NCI-H2227 (cell line): Measurements from ENCODE around the gene MED13L.

ENCODE experiments used
- DNase-seq: peaks from one replicate; lab custom pipeline; 2025; ENCODE audit not compliant: unreplicated experiment; lab: John Stamatoyannopoulos, UW

The MED13L gene

DNA sequence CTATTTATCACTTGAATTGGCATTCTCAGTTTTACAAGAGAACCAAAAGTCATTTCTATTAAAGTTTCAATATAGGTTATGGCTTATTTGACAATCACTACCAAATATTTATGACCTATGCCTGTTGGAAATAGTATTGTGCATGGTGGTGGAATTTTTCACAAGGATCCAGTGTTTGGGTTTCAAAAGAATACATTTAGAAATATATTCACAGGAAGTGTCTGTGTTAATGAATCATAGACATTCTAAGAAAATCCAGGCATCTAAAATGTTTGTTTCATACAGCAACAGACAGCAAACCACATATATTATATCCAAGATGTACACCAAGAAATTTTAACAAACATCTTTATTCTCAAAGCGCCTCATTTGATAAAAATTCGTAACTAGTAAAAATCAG is 92.7 kb downstream of the MED13L start:
- DNase-seq, result no peak

DNA sequence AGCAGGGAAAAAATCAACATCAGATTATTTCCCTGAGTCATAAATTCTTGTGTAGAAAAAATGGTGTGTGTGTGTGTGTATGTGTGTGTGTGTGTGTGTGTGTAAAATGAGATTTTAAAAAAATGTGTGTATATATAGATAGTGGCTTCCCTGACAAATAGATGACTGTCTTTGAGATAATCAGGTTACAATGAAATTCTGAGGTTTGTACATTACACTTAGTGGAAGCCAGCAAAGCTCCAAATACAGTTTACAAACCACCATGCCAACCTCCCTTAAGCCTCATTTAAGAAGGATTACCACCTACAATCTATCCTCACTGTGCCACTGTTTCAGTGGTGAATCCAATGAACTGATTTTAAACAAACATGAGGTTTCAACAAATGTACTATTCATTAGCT is 93.8 kb downstream of the MED13L start:
- no peak for DNase-seq

DNA sequence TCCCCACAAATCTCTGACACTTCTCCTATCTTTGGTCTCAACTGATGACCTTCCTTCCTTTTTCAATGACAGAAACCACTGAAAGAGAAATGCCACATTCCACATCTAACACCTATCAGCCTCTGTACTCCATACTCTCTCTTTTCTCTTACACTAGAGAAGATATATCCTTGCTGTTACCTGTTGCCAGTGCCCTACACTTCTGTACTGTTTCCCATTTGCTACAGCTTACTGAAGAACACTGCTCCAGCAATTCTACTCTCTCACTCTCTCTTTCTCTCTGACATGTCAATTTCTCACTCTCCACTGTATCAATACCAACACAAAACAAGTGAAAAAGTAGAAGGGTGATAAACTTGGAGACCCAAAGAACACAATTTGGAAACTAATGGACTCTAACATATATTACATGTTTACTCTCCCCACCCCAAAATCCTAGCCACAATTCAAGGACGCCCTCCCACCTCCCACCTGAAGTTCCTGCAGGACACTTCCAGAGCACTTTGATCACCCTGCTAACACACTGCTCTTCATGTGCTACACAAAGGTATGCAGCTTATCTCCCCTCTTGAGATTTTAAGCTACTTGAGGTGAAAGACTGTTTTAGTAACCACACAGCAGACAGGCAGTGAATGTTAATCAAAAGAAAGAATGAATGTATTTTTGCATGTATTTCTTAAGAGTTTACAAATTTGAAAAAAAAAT is 95.0 kb downstream of the MED13L start:
- DNase-seq, result no peak

DNA sequence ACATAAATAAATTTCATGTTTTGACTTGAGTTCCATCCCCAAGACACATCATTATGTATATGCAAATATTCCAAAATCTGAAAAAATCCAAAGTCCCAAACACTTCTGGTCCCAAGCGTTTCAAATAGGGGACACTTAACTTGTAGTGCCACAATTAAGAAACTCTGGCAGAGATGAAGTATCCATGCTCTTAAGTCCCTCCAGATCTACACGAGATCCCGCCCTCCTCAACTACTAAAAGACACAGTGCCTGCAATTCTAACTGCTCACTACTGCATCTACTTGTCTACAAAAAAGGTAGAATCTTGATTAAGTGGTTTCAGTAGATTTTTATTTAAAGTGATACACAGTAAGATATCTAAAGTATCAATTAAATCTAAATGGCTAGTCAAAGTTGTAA is 97.0 kb downstream of the MED13L start:
- DNase-seq, result no peak

DNA sequence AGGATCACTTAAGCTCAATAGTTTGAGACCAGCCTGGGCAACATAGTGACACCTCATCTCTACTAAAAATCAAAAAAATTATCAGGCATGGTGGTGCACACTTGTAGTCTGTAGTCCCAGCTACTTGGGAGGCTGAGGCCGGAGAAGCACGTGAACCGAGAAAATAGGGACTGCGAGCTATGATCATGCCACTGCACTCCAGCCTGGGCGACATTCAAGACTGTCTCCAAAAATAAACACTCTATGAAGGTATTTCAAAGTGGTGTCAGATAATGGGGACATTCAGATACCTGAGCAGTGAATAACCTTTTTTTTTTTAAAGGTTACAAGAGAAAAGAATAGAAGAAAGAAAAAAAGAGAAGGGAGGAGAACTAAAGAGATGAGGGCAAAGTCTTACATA is 98.1 kb downstream of the MED13L start:
- DNase-seq, result no peak

DNA sequence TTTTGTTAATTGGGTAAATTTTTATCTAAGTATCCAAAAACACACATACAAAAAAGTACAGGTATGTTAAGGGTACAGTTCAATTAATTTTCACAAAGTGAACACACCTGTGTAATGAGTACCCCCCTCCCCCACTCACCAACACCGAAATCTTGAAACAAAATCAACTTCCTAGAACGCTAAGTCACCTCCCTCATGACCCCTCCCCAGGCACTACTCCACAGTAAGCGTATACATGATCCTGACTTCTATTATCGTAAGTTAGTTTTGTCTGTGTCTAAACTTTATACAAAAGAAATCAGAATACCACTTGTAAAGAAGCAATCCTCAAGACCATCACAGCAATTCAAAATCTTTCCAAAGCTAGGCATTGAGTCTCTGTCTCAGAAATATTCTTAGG is 100.5 kb downstream of the MED13L start:
- no peak for DNase-seq

DNA sequence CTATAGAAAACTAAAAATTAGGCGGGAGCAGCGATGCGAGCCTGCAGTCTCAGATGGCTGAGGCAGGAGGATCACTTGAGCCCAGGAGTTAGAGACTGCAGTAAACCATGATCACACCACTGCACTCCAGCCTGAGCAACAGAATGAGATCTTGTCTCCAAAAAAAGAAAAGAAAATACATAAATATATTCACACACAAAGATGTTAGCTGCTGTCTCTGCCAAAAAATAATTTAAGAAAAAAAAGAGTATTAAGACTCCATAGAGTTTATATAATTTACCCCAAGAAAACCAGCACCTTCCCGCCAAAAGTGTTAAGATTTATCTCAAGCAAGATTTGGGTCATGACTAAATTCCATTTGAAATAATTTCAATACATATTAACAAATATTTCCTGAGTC is 102.6 kb downstream of the MED13L start:
- no peak for DNase-seq

DNA sequence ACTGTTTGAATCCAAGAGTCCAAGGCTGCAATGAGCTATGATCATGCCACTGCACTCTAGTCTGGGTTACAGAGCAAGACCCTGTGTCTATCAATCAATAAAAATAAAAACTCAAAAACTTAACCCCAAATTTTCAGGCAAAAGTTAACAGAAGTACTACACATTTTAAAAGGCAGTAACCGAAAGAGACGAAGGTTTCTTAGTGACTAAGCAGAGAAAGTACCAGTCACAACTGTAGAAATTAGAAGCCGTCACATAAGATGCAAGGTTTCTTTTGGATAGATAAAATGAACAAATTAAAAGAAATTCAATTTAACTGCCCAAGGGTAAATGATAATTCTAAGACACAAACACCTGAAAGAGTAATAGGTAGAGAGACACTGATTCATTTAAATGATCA is 103.5 kb downstream of the MED13L start:
- DNase-seq, result no peak

DNA sequence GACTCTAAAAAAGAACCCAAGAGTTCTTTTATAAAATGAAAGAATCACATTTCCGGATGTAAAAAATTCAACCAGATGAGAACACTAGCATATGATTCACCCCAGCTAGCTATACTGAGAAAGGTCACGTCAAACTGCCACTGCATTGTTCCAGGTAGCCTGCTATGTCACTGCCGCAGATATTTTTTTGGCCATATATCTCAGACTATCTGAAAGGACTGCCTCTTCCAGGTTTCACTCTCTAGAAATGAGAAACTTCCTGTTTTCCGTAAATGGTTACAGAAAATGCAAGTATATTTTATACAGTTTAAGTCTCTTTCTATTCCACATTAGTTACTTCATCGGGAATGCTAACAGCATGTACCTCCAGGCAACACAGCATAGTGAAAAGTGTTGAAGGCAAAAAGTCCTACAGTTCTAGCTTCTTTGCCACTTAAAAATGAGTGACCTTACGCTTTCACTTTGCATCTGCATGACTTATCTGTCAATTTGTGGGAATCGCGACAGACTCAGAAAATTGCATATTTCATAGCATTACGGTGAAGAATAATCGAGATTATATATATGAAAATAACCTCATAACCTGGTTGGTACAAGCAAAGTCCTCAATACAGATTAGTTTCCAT is 105.2 kb downstream of the MED13L start:
- no peak for DNase-seq

DNA sequence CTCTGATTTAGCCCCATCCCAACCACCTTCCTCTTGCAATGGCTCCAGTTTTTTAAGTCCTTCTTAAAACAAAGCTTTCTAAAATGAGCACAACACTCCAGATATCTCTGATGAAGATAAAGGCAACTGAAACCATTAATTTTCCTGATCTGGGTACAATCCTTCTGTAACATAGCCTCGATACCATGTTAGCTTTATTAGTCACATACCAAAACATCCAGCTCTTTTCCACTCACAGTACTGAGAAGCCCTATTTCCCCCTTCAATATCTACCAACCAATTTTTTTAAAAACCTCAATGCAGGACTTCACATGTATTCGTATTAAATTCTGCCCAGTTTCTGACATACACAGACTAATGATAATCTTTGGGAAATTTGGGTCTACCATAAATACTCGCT is 105.9 kb downstream of the MED13L start:
- DNase-seq, result no peak

DNA sequence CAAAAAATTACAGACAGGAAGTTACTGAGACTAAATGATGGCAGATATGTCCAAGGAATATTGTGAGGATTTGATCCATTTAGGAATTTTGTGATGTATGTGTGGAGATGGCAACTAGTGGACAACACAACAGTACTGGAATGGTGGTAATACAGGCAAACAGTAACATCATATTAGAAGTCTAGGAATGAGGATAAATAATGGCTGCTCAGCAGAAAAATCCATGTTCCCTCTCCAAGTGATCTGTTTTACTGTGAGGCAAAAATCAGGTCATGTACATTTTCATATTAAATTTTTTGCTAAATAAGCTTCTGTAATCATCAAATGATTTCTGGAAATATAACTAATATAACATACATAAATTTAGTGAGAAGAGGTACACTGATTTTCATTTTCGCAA is 108.4 kb downstream of the MED13L start:
- no peak for DNase-seq

DNA sequence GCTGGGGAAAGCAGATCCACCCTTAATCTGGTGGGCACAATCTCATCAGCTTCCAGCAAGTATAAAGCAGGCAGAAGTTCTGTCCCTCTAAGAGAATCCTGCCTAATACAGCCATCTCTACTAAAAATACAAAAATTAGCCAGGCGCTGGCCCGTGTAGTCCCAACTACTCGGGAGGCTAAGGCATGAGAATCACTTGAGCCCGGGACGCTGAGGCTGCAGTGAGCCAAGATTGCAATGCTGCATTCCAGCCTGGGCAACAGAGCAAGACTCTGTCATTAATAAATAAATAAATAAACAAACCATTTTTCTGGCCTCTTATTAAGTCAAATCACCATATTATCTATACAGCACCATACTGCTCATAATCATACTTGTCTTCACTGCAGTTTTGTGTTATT is 111.2 kb downstream of the MED13L start:
- no peak for DNase-seq

DNA sequence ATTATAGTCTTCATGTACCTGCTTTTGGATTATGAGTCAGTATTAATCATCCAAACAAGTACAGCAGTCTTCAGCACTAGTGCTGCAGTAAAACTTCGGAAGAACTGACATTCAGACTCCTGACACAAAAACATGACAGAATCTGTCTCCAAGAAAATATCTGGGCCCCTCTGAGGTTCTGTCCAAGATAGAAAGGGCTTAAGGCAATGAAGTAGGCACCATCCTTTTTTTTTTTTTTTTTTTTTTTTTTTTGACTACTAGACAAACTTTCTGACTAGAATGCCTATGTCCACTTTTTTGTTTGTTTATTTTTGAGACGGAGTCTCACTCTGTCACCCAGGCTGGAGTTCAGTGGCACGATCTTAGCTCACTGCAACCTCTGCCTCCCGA is 112.5 kb downstream of the MED13L start:
- no peak for DNase-seq

DNA sequence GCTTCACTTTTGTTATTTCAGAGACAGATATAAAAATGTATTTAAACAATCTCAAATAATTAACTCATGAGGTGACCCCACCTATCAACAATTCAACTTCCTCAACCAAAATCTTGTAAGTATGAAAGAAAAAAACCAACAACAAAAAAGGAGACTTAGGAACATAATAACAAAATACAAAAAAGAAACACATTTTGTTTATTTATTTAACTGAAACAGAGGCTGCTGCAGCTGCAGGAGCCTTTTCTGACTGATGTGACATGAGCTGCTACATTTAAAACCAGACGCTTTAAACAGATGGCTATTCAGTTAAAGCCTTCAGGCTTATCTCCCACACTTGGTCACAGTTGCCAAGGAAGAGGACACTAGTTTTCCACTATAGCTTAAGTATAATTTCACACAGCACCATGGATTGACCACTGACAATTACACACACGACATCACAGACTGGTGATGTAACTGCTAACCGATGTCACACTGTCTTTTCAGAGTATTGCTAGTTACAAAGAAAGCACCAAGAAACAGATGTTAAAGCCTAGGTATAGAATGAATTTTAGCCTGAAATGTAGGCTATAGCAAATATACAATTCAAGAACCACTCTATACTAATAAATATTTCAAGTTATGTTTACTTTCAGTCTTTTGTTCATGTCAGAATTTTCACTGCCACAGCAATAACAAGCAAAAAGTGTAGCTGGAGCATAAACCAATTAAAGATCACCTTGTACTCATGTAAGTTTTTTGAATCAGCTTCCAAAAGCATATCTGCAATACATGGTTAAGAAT is 113.0 kb downstream of the MED13L start:
- DNase-seq, result no peak

DNA sequence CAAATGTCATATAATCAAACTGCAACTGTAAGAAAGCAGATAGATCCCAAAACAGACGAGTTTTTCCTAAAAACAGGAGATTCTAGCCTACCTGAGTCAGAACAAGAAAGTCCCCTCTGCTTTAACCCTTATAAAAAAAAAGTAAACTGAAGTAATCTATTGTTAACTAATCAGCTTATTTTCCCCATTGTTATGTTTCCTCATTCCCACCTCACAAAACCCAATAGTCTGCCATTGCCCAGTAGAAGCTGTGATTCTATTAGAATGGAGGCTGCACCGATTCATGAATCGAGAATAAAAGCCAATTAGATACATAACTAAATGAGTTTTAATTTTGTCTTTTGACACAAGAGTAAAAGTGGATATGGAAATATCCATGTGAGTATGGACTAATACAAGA is 115.4 kb downstream of the MED13L start:
- no peak for DNase-seq

DNA sequence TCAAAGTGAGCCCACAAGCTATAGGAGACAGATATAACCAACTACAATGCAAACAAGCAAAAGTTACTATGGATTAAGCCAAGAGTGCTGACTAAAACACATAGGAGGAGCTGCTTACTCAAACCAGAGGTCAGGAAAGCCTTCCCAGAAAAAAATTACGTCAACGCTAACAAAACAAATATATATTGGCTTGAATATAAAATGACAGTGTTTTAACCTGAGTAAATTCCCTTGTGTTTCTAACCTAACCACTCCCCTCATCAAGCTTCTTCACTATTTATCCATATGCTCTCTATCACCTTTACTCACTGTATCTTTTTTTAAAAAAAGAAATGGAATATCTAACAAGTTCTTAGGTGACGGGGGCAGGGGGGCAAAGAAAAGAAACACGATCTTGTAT is 115.9 kb downstream of the MED13L start:
- DNase-seq, result no peak

DNA sequence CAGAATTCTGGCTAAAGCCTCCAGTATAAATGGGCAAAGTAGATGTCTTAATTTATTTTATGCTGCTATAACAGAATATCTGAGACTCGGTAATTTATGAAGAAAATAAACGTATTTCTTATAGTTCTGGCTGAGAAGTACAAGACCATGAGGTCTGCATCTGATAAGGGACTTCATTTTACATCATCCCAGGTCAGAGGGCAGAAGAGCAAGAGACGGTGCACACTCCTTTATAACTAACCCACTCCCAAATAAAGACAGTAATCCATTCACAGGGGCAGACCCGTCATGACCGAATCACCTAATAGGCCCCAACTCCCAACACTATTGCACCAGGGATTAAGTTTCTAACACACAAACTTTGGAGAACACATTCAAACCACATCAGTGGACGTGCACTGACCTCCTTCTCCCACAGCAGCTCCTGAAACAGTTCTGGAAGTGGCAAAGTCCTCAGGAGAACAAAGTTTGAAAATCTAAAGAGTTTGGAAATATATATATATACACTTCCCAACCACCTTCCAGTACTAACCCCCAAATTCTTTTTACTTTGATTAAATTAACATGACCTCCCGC is 116.5 kb downstream of the MED13L start:
- no peak for DNase-seq

DNA sequence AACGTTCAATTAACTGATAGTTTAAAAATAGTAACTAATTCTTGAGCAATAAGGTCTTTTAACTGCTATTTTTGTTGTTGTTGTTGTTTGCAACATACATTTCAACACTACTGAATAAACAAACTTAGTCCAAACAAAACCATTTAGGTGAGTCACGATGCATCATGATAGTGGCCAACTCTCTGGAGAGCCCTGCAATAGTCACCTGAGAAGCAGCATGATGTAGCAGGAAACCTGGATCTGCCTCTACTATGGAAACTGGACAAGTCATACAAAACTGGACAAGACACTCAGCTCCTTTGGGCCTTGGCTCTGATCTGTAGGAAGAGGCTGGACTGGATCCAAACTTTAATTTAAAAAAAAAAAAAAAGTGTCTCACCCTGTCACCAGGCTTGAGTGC is 117.3 kb downstream of the MED13L start:
- DNase-seq, result no peak

DNA sequence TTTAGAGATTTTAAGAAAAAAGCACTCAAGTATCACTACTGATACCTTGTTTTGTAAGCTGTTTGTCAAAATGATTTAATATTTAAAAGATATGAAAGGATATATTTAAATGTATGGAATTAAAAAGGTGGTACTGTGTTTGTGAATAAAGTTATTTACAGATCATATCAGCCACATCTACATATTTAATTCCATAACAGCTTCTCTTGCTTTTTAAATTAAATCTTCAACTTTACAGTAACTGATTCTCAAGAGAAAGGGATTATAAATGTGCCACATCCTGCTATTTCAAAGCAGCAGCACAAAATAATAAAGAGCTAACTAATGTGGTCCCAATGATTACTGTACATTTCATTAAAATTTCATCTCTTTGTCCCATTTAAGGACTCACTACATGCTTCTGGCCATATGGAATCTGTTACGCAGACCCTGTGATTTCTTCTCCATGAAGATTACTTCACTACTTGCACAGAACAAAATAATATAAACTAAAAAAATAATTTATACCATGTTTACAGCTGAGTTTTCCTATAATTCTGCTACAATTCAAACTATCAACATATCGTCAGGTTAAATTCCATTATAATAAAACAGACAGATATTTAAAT is 117.8 kb downstream of the MED13L start:
- no peak for DNase-seq

DNA sequence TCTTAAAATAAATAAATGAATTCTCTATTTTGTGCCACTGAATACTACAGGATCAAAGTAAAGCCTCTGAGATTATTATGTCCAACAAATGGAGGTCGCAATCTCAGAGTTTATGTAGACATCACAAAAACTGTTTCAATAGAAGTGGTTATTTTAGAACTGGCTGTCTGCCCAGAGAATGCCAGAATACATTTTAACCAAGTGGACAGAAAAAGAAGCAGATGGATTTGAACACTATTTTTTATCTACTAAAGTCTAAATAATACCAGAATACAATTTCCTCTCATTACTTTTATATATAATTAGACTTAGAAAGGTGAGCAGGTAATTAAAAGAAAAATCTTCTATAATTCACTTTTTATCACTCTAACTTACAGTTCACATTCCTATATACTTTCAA is 118.3 kb downstream of the MED13L start:
- peak; percentile 31 for DNase-seq

DNA sequence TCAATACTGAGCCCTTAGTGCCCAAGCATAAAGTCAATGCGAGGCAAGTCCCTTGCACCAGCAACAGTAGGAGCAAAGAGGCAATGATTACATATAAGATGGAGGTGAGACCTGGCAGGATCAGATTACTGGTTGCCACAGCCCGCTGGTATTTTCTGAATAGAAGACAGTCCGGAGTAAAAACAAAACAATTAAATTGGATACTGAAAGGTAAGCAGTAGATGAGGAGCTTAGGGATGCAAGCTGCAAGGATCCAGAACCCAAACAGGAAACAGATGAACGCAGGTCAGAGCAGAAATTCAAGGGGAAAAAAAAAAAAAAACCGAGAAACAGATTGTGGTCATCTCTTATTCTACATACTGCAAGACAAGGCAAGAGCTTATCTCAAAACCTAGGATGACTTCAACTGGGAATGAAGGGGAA is 119.6 kb downstream of the MED13L start:
- DNase-seq, result no peak

DNA sequence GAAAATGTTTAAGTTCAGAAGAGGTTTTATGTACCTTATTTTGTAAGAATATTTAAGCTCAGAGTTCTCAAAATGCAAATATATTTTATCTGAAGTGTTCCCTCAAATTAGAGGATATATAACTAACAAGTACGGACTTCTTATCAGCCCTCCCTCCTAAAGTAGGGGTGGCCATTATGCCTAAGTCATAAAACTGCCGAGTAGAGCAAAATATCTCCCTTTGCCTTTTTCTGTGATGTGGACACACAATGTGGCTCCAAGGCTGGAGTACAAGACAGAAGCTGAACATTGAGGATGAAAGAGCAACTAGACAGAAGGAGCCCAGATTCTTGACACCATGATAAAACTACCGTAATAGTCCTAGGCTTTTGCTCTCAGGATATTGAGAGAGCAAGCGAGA is 120.9 kb downstream of the MED13L start:
- no peak for DNase-seq
